ENCODE measurements around the gene SERPINB6.
"Not testable (repeated sequence)": the region's sequence is repeated elsewhere in the genome, so short reads cannot be mapped to it uniquely, and the experiment has no call there.

- TF ChIP-seq POLR2A (IDR thresholded peaks at IDR 0.05; ENCODE audit: low read length); GATA1 (IDR thresholded peaks at IDR 0.05; ENCODE audit: low read depth, low read length): not testable (repeated sequence)
These were observed 38.5 kb downstream of the SERPINB6 start for GRCh38 chr6:2932911-2933310.

Measured in erythroblast (primary cell).